CD4-positive, alpha-beta T cell treated with Interleukin-6 at 100 ng/mL for 8 hours (primary cell): ENCODE data around the gene MSS51.
"Not testable (repeated sequence)": the region's sequence is repeated elsewhere in the genome, so short reads cannot be mapped to it uniquely, and the experiment has no call there.

Source experiments
- DNase-seq: peaks from one replicate; pipeline ENCODE4 v3.0.0-alpha.2; 2020; ENCODE audit warnings: mixed read lengths, low spot score

The MSS51 gene

DNA sequence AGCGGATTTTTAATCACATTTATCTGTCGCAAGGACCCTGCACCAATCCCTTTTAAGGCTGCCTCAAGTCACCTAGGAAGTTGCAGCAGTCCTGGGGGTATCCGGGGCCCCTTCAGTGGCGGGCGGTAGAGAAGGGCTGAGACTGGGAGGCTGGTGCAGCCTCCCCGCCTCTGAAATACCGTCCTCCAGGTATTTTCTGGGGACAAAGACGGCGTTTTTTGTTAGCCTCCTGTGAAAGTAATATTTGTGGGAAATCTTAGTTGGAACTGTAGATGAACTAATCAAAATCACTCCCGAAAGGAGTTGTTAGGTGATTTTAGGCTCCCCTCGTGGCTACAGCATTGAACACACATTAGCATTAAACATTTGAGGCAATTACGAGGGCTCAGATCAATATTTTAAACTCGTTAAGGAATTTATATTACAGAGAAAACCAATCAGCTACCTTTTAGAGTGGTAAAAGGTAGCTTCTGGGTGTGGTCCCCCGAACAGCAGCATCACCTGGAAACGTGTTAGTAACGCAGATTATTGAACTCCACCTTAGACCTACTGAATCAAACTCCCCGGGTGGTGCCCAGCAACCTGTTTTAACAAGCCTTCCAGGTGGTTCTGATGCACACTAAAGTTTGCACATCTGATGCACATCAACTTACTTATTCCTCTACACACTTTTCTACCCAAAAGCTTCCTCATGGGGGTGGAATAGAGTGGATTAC lies 19.0 kb downstream of the MSS51 start:
- peak; percentile 1 for DNase-seq

DNA sequence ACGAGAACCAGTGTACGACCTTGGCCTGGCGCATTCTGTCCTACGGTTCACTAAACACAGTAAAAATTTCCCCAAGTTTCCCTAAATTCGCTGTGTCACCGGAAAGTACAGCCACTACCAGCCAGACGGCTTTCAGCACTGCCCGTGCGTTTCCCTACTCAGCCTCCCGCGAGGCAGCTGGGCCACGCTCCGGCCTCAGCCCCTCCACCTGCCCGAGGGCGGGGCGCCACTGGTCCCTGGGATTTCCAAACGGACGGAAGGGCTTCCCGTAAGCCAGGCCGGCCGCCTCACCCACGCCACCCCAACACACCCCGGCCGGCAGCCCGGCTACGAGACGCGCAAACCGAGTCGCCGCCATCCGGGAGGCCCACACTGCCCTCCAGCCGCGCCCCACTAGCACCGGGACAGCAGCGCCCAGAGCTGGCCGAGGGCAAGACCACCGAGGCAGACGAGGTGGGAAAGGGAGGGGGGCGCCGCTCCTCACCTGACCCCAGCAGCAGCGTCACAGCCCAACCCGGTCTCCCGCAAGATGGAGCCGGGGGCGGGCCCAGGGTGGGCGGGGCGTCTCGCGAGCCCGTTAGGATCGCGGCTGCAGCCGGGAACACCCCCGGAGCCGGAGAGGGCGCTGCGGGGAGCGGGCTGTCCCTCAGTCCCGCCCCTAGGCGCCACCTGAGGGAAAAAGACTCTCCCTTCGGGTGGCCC lies 19.7 kb downstream of the MSS51 start, which contains the start of gene ANXA7:
TSS of gene ANXA7 (minus strand) at position 531 of the 702 bp plus-strand sequence. CDS start 13,202 bp downstream, outside the sequence.
- DNase-seq, result peak; percentile 89

DNA sequence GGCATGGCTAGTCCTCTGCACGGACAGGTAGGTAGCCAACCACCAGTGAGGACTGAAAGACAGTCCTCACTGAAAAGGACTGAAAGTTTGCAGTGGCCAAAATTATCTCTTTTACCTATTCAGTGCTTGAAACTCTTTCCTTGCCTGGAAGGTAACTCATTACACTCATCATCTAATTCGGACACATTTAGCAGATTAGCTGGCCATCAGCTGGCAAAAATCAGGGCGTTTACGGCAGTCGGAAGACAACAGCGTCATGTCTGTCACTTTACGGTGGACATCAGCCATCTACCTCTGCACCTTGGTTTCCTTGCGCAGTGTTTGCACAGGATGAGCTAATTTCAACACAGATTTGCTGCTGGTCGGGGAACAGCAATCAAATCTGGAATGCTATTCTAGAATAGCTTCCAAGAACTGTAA lies 20.2 kb downstream of the MSS51 start:
- no peak for DNase-seq

DNA sequence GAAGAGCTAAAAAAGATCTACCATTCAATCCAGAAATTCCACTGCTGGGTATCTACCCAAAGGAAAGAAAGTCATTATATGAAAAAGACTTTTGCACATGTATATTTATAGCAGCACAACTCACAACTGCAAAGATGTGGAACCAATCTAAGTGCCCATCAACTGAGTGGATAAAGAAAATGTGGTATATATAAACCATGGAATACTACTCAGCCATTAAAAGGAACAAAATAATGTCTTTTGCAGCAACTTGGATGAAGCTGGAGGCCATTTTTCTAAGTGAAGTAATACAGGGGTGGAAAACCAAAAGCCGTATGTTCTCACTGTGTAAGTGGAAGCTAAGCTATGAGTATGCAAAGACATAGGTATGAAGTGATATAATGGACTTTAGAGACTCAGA lies 22.5 kb downstream of the MSS51 start:
- no peak for DNase-seq

DNA sequence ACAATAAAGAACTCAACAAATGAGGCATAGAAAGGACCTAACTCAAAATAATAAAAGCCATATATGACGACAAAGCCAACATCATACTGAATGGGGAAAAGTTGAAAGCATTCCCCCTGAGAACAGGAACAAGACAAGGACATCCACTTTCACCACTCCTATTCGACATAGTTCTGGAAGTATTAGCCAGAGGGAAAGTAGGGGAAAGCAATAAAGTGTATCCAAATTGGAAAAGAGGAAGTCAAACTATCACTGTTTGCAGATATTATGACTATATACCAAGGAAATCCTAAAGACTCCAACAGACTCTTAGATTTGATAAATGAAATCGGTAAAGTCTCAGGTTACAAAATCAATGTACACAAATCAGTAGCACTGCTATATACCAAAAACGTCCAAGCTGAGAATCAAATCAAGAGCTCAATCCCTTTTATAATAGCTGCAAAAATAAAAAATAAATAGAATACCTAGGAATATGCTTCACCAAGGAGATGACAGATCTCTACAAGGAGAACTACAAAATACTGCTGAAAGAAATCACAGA lies 24.3 kb downstream of the MSS51 start:
- no peak for DNase-seq

DNA sequence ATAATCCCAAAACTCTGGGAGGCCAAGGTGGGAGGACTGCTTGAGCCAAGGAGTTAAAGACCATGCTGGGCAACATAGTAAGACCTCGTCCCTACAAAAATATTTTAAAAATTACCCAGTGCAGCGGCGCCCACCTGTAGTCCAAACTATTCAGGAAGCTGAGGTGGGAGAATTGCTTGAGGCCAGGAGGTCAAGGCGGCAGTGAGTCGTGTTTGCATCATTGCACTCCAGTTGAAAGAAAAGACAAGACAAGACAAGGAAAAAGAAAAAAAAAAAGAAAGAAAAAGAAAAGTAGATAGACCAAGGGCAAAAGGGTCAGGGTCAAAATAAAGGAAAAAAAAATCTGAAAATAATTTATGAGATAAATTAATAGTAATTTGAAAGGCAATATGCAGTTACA lies 25.3 kb downstream of the MSS51 start:
- DNase-seq, result no peak

DNA sequence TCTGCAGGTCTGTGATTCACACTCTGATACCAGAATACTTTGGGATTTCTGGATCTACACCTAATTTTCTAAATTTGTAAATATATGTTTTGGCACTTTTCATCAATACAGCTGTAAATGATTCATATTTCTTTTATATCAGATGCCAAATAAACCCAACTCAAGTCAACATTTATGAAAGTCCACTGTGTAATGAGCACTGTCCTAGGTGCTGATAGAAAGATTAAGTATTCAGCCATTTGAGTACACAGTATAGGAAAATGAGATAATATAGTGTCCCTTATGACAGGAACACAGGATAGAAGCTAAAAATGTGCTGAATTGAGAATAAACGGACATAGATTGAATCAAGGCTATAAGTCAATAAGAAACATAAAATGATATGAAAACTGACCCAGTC lies 25.9 kb downstream of the MSS51 start:
- DNase-seq, result no peak

DNA sequence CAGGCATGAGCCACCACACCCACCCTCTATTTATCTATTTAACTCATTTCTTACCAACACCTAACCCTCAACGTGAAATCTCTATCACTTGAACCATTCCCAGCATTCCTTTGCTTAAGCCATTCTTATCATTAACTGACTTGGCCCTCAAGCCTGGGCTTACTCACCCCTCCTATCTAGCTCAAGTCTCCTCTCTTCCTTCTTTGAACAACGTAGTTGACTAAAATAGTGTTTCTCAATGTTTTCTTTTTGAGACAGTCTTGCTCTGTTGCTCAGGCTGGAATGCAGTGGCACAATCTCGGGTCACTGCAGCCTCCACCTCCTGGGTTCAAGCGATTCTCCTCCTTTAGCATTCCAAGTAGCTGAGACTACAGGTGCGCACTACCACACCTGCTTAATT lies 26.5 kb downstream of the MSS51 start:
- no peak for DNase-seq

DNA sequence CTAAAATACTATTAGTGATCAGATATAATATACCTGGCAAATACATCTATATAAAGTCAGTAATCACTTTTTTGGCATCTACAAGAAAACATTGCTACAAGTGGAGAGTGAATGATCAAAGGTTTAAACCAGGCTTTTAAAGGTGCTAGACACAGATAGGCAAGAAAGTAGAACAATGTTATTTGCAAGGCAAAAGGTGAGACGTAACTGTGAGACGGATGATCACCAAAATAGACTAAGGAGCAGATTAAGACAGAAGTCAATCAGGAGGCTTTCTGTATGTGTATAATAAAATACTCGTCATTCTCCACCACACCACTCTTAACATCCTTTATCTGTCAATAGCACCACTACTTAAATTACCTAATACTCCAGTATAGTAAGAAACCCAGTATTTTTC lies 27.8 kb downstream of the MSS51 start:
- no peak for DNase-seq

DNA sequence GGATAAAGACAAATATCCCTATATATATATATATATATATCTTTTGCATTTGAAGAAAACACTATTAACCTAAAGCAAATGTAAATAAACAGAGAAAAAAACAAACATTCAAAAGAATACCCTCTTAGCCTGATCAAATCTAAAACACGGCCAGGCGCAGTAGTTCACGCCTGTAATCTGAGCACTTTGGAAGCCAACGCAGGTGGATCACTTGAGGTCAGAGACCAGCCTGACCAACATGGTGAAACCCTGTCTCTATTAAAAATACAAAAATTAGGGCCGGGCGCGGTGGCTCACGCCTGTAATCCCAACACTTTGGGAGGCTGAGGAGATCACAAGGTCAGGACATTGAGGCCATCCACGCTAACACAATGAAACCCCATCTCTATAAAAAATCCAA lies 28.7 kb downstream of the MSS51 start:
- DNase-seq, result no peak

DNA sequence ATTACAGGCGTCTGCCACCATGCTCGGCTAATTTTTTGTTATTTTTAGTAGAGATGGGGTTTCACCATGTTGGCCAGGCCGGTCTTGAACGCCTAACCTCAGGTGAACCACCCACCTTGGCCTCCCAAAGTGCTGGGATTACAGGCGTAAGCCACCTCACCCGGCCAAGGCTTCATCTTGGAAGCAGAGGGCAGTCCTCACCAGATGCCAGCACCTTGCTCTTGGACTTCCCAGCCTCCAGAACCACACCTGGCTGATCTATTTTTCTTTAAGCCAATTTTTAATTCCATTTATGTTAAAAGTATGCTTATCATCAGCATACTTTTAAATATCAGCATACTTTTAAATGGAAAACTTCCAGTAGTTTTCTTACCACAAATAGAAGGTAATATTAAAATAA lies 31.7 kb downstream of the MSS51 start:
- no peak for DNase-seq

DNA sequence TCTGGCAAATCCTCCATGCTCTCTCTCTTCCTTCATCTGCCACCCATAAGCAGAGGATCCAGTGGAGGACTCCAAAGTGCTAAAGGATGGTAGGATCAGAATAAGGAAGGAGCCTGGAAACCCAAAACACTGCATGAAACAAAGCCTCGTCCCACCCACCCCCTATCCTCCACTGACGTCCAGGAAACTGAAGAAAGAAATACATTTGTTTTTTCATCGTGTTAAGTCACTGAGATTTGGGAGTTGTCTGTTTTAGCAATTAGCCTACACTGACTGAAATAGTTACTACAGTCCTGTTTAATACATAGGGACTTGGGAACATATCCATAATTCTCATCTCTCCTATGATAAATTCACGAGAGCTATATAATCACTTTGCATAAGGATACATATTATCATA lies 34.3 kb downstream of the MSS51 start:
- DNase-seq, result no peak

DNA sequence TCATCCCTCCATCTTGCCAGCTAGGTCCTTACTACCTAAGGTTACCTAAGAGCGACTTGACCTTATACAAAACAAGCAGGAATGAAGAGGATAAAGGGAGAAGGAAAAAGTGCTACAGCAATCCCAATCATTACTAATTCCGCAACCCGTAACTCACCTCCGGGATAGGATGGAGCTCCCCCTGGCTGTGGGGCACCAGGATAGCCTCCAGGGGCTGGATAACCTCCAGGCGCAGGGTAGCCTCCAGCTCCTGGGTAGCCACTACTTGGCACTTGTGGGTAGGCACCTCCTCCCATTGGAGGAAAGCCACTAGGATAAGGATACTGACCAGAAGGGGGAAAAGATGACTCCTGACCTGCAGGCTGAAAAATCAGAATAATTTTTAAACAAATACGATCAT lies 35.3 kb downstream of the MSS51 start:
- DNase-seq, result no peak

DNA sequence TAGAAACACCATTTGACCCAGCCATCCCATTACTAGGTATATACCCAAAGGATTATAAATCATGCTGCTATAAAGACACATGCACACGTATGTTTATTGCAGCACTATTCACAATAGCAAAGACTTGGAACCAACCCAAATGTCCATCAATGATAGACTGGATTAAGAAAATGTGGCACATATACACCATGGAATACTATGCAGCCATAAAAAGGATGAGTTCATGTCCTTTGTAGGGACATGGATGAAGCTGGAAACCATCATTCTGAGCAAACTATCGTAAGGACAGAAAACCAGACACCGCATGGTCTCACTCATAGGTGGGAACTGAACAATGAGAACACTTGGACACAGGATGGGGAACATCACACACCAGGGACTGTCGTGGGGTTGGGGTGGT lies 39.0 kb downstream of the MSS51 start:
- not testable (repeated sequence) for DNase-seq

DNA sequence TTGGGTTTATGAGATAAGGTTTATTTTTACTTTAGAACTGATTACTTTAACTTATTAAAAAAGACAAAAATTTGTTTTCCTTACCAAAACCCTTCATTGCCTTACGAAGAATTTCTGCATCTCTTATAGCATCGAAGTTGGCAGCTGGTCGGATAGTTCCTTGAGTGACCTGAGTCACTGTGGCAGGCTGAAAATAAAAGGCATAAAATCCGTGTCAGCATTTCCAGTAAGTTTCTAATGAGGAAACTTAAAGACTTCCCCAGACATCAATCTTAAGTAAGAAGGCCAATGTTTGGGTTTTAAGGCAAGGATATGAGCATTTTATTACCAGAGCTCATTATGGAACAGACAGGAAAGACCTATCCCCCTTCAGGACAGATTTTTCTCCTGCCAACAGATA lies 45.1 kb downstream of the MSS51 start:
- DNase-seq, result no peak

DNA sequence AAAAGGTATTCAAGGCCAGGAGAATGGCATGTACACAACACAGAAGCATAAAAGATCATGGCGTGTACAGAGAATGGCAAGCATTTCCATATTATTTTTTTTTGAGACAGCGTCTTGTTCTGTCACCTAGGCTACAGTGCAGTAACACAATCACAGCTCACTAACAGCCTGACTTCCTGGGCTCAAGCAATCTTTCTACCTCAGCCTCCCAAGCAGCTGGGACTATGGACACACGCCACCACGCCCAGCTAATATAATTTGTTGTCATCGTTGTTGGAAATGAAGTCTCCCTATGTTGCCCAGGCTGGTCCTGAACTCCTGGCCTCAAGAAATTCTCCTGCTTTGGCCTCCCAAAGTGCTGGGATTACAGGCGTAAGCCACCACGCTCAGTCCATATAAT lies 46.8 kb downstream of the MSS51 start:
- no peak for DNase-seq

DNA sequence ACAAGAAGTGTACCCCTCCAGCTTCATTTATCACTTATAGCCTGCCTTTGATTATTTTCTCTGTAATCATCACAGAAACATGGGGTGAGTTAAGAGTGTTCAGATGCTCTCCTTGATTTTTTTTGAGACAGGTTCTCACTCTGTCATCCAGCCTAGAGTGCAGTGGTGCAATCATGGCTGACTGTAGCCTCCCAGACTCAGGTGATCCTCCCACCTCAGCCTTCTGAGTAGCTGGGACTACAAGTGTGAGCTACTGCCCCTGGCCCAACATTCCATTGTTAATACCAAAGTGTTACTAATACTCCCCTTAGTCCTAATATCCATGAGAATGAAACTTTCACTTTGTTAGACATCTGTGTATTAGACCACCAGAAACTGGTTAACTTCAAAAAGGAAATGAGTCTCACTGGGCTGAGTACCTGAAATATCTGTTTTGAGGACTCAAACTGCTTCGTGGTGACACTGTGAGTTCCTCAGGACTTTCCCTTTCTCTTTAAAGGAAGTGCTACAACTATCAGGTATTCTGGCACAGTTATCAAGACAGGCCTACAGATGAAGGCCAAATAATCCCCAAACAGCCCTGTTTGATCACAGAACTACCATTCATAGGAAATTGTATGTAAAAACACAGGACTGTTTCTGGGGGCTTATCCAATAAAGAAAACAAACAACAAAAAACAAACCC lies 54.2 kb downstream of the MSS51 start:
- DNase-seq, result no peak

DNA sequence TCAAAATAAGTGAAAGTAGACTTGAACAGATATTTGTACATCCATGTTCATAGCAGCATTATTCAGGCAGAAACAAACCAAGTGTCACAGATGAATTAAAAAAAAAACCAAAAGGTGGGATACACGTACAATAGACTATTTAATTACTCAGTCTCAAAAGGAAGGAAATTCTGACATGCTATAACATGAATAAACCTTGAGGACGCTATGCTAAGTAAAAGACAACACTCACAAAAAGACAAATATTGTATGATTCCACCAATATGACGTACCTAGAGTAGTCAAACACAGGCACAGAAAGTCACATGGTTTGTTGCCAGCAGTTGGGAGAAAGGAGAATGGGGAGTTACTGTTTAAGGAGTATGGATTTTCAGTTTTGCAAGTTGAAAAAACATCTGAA lies 56.7 kb downstream of the MSS51 start:
- DNase-seq, result no peak
